Peyer's patch (tissue), 4 donors: ENCODE measurements around the gene RUSC1. TPM values are rescaled to one million over a fixed set of nuclear protein-coding genes. Genes with fewer than 3 reads are reported as not detected.

ENCODE experiments used
- DNase-seq, 3 donors: peaks; one replicate each; pipeline ENCODE4 v3.0.0-alpha.2; 2017 to 2019
- H3K27ac ChIP-seq, 4 donors: fragments of 200-600 bp; sonication (generic); one replicate each; pipeline ENCODE4 v1.5.1; 2016 to 2019
- H3K27me3 ChIP-seq, 2 donors: fragments of 200-600 bp; sonication (generic); one replicate each; pipeline ENCODE4 v1.5.1; 2019
- H3K36me3 ChIP-seq, 3 donors: fragments of 200-600 bp; sonication (generic); one replicate each; pipeline ENCODE4 v1.5.1; 2016 to 2019
- H3K4me1 ChIP-seq, 4 donors: fragments of 200-600 bp; sonication (generic); one replicate each; pipeline ENCODE4 v1.5.1; 2016 to 2019
- H3K4me3 ChIP-seq, 4 donors: fragments of 200-600 bp; sonication (generic); 1 replicate in 3 of 4; 2 replicates in 1 of 4; pipeline ENCODE4 v1.5.1; 2016 to 2019; ENCODE audit warnings: mild to moderate bottlenecking in 1 of 4
- H3K9me3 ChIP-seq, 4 donors: fragments of 200-600 bp; sonication (generic); one replicate each; pipeline ENCODE4 v1.5.1; 2016 to 2019; ENCODE audit warnings: mild to moderate bottlenecking in 1 of 4
- POLR2A ChIP-seq, 2 donors: fragments of 450-650 bp; IDR thresholded peaks; one replicate each; pipeline ENCODE4 v1.5.1; 2017; ENCODE audit warnings: antibody characterized with exemption in 2 of 2, mild to moderate bottlenecking in 2 of 2, moderate library complexity in 2 of 2
- small RNA-seq, 2 donors: library from RNA; depleted of rRNA; stranded (forward); fragments of <200 nt; gene quantifications; one replicate each; pipeline ENCODE3, GENCODE V24; 2016
- total RNA-seq, 4 donors: library from RNA; depleted of rRNA; stranded (reverse); fragments of >200 nt; gene quantifications; one replicate each; pipeline ENCODE4 v1.1.0, GENCODE V29; 2016
- TF ChIP-seq, protein P1 (sequence below), 6 experiments: fragments of 450-650 bp in 4 of 6; fragments of 200-600 bp in 2 of 6; sonication (generic) in 1 of 6; IDR thresholded peaks; one replicate each; pipeline ENCODE4 v1.5.1; 2017 to 2019; ENCODE audit warnings: antibody characterized with exemption in 6 of 6, mild to moderate bottlenecking in 3 of 6, moderate library complexity in 1 of 6

Gene RUSC1
- total RNA-seq, 4 donors from 2014 or later, result 40.4 to 72.4 (median 71.8) TPM

DNA sequence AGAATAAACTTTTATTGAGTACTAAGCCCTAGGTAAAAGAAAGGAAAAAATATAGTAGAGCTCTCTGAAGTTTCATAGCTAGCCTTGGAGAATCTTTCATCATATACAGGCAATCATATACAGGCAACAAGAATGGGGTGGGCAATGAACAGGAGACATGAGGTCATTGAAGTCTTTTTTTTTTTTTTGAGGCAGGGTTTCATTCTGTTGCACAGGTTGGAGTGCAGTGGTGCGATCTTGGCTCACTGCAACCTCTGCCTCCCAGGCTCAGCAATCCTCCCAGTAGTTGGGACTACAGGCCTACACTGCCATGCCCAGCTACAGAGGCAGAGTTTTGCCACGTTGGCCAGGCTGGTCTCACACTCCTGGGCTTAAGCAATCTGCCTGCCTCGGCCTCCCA is 22.1 kb downstream of the RUSC1 start:
- no peak for TF ChIP-seq POLR2A (IDR thresholded peaks at IDR 0.05)
- TF ChIP-seq, protein P1, sequence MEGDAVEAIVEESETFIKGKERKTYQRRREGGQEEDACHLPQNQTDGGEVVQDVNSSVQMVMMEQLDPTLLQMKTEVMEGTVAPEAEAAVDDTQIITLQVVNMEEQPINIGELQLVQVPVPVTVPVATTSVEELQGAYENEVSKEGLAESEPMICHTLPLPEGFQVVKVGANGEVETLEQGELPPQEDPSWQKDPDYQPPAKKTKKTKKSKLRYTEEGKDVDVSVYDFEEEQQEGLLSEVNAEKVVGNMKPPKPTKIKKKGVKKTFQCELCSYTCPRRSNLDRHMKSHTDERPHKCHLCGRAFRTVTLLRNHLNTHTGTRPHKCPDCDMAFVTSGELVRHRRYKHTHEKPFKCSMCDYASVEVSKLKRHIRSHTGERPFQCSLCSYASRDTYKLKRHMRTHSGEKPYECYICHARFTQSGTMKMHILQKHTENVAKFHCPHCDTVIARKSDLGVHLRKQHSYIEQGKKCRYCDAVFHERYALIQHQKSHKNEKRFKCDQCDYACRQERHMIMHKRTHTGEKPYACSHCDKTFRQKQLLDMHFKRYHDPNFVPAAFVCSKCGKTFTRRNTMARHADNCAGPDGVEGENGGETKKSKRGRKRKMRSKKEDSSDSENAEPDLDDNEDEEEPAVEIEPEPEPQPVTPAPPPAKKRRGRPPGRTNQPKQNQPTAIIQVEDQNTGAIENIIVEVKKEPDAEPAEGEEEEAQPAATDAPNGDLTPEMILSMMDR (IDR thresholded peaks at IDR 0.05), result no peak
- H3K9me3 ChIP-seq, result no peaks in the 10 kb centered on the region
- peaks cover 0 to 99% (median 2%) of the 10 kb centered on the region in 3 donors for H3K36me3 ChIP-seq
- no peaks in the 10 kb centered on the region for H3K27me3 ChIP-seq
- H3K4me1 ChIP-seq, result no peaks in the 10 kb centered on the region
- no peak overlapping the region for H3K4me3 ChIP-seq
- no peak overlapping the region for H3K27ac ChIP-seq
- DNase-seq, result no peak

GRCh38 chr1:155352631-155353030 is 31.9 kb downstream of the RUSC1 start:
- Histone ChIP-seq H3K36me3 (peaks cover 0 to 94% (median 0%) of the 10 kb centered on the region in 3 donors), H3K27ac (no peak overlapping the region), H3K9me3 (no peaks in the 10 kb centered on the region), H3K27me3 (no peaks in the 10 kb centered on the region), H3K4me1 (no peaks in the 10 kb centered on the region), H3K4me3 (no peak overlapping the region)
- no peak for DNase-seq
- TF ChIP-seq POLR2A (IDR thresholded peaks at IDR 0.05), result no peak
- TF ChIP-seq, protein P1 (IDR thresholded peaks at IDR 0.05), result no peak

DNA sequence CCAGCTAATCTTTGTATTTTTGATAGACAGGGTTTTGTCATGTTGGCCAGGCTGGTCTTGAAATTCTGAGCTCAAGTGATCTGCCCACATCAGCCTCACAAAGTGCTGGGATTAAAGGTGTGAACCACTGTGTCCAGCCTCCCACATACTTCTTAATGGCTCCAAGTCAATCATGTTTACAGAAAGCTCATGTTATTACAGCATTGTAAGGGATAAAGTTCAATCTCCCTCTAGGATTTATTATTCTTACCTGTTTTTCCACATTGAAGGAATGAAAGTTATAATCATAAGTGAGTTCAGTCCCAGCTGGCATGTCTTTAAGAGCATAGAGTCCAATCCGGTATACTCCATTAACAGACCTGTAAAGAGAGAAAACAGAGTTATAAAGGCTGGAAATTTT is 39.4 kb downstream of the RUSC1 start:
- H3K27me3 ChIP-seq, result no peaks in the 10 kb centered on the region
- TF ChIP-seq, protein P1 (IDR thresholded peaks at IDR 0.05), result no peak
- no peak for TF ChIP-seq POLR2A (IDR thresholded peaks at IDR 0.05)
- no peaks in the 10 kb centered on the region for H3K9me3 ChIP-seq
- no peaks in the 10 kb centered on the region for H3K4me1 ChIP-seq
- DNase-seq, result no peak
- no peak overlapping the region for H3K27ac ChIP-seq
- H3K4me3 ChIP-seq, result no peak overlapping the region
- H3K36me3 ChIP-seq, result peaks cover 0 to 67% (median 0%) of the 10 kb centered on the region in 3 donors

DNA sequence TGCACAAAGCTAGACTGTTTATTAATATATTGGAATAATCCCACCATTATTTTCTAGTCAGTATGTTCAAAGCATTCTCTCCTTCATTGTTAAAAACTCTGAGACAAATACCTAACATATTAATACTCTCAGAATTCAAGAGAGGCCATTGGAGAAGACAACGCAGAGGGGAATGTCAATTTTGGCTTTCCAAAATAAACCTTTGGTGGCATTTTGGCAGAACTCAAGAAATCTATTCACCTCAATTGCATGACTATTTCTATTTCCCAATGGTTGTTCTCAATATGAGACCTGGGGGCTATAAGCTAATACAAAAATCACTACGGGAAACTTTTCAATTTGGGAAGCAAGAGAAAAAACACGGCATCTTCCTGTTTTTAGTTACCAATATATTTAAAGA is 58.5 kb downstream of the RUSC1 start:
- no peaks in the 10 kb centered on the region for H3K9me3 ChIP-seq
- DNase-seq, result no peak
- no peak overlapping the region for H3K4me3 ChIP-seq
- H3K27ac ChIP-seq, result no peak overlapping the region
- H3K36me3 ChIP-seq, result peaks cover 0 to 74% (median 0%) of the 10 kb centered on the region in 3 donors
- TF ChIP-seq, protein P1 (IDR thresholded peaks at IDR 0.05), result no peak
- TF ChIP-seq POLR2A (IDR thresholded peaks at IDR 0.05), result no peak
- H3K4me1 ChIP-seq, result no peaks in the 10 kb centered on the region
- no peaks in the 10 kb centered on the region for H3K27me3 ChIP-seq

DNA sequence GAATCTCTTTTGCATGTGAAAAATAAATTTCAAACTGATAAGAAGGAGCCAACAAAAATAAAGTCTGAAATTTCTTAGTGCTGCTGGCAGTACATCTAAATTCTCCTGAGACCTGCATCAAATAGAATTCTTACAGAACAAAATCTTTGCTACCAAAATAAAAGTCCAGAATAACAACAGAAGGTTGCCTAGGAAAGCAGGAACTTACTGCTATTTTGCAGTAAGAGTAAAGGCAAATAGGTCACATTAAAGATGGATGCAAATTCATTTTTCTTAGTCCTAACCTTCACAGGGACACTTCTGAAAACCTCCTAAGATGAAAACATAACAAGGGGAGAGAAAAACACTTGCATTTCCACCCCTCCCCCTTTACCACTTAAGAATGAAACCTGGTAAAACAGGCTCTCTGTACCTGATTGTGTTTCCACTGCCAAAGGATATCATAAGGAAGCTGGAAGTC is 59.0 kb downstream of the RUSC1 start:
- TF ChIP-seq, protein P1 (IDR thresholded peaks at IDR 0.05), result no peak
- TF ChIP-seq POLR2A (IDR thresholded peaks at IDR 0.05), result no peak
- Histone ChIP-seq H3K27me3 (no peaks in the 10 kb centered on the region), H3K4me1 (no peaks in the 10 kb centered on the region), H3K9me3 (no peaks in the 10 kb centered on the region), H3K36me3 (peaks cover 0 to 69% (median 0%) of the 10 kb centered on the region in 3 donors), H3K4me3 (no peak overlapping the region), H3K27ac (no peak overlapping the region)
- DNase-seq, result no peak

Small RNAs within 50 kb of the gene (small RNA-seq; reads per million reads assigned to genes)
- 0 reads per million in 2 donors for gene RNU6-106P

Other genes with a start within 250 kb of the RUSC1 start
- gene EFNA3, start 242.1 kb upstream of the RUSC1 start, total RNA-seq, result 1 to 10 TPM; 2.3 to 8.7 (median 5.3) TPM
- gene EFNA1, start 193.0 kb upstream of the RUSC1 start, total RNA-seq, result 100 to 1,000 TPM in 3 of 4 donors, 10 to 100 TPM in 1; 13.2 to 166 (median 145) TPM
- 10 to 100 TPM; 42.5 to 83.3 (median 46.7) TPM for gene SLC50A1, start 185.0 kb upstream of the RUSC1 start, total RNA-seq
- 10 to 100 TPM; 33.5 to 89.2 (median 65.0) TPM for gene DPM3, start 180.4 kb upstream of the RUSC1 start, total RNA-seq
- gene KRTCAP2, start 147.6 kb upstream of the RUSC1 start, total RNA-seq, result 100 to 1,000 TPM; 111 to 137 (median 117) TPM
- not detected for gene TRIM46, start 147.0 kb upstream of the RUSC1 start, total RNA-seq
- gene THBS3, start 113.0 kb upstream of the RUSC1 start, total RNA-seq, result 10 to 100 TPM; 15.9 to 58.6 (median 46.5) TPM
- gene MTX1, start 112.2 kb upstream of the RUSC1 start, total RNA-seq, result 10 to 100 TPM; 33.2 to 45.2 (median 36.5) TPM
- gene ENTREP3, start 65.4 kb upstream of the RUSC1 start, total RNA-seq, result 10 to 100 TPM in 3 of 4 donors, 1 to 10 TPM in 1; 5.8 to 20.7 (median 15.4) TPM
- 10 to 100 TPM; 34.7 to 63.7 (median 49.2) TPM for gene SCAMP3, start 58.5 kb upstream of the RUSC1 start, total RNA-seq
- gene CLK2, start 47.4 kb upstream of the RUSC1 start, total RNA-seq, result 100 to 1,000 TPM in 2 of 4 donors, 10 to 100 TPM in 2; 44.7 to 125 (median 98.5) TPM
- gene HCN3, start 43.4 kb upstream of the RUSC1 start, total RNA-seq, result 10 to 100 TPM in 3 of 4 donors, 1 to 10 TPM in 1; 7.4 to 25.5 (median 19.5) TPM
- 10 to 100 TPM in 3 of 4 donors, not detected in 1; 35.7 to 50.5 (median 36.2) TPM for gene PKLR, start 19.5 kb upstream of the RUSC1 start, total RNA-seq
- gene FDPS, start 12.0 kb upstream of the RUSC1 start, total RNA-seq, result 100 to 1,000 TPM; 158 to 220 (median 175) TPM
- gene ASH1L, start 241.9 kb downstream of the RUSC1 start, total RNA-seq, result 100 to 1,000 TPM in 1 of 4 donors, 10 to 100 TPM in 3; 58.3 to 101 (median 73.8) TPM